Bronchial epithelial cell (primary cell): Measurements from ENCODE around the gene RAPGEF2. TPM values are rescaled to one million over a fixed set of nuclear protein-coding genes. Genes with fewer than 3 reads are reported as not detected.
A peak's percentile ranks its signal among the peaks of the same experiment; 100 is the strongest.

Experiments used
- DNase-seq: peaks from one replicate; pipeline ENCODE4 v3.0.0-alpha.2; 2010; ENCODE audit warnings: low read depth
- FAIRE-seq: peaks from 2 replicates; lab custom pipeline; 2011; peaks lifted over from hg19 to GRCh38; lab: Jason Lieb, UNC
- H3K27me3 ChIP-seq: 2 replicates; pipeline ENCODE4 v1.5.1; 2011; ENCODE audit warnings: low read length; ENCODE audit not compliant: control insufficient read depth, insufficient read depth
- H3K36me3 ChIP-seq: 2 replicates; pipeline ENCODE4 v1.5.1; 2011; ENCODE audit warnings: low read length; ENCODE audit not compliant: control insufficient read depth, insufficient read depth
- H3K4me3 ChIP-seq: 2 replicates; pipeline ENCODE4 v1.5.1; 2011; ENCODE audit warnings: mild to moderate bottlenecking, low read depth, low read length, control low read depth
- CTCF ChIP-seq: IDR thresholded peaks from 2 replicates; pipeline ENCODE4 v1.5.1; 2011; ENCODE audit warnings: mild to moderate bottlenecking, moderate library complexity, low read length, control low read depth, inconsistent platforms; ENCODE audit not compliant: insufficient read depth, severe bottlenecking
- total RNA-seq: library from RNA; depleted of rRNA; stranded (reverse); fragments of >200 nt; gene quantifications from 2 replicates; pipeline ENCODE4 v1.2.1, GENCODE V29; 2014

The RAPGEF2 gene
- total RNA-seq, 1 donor from 2014 or later: 37.6 TPM

DNA sequence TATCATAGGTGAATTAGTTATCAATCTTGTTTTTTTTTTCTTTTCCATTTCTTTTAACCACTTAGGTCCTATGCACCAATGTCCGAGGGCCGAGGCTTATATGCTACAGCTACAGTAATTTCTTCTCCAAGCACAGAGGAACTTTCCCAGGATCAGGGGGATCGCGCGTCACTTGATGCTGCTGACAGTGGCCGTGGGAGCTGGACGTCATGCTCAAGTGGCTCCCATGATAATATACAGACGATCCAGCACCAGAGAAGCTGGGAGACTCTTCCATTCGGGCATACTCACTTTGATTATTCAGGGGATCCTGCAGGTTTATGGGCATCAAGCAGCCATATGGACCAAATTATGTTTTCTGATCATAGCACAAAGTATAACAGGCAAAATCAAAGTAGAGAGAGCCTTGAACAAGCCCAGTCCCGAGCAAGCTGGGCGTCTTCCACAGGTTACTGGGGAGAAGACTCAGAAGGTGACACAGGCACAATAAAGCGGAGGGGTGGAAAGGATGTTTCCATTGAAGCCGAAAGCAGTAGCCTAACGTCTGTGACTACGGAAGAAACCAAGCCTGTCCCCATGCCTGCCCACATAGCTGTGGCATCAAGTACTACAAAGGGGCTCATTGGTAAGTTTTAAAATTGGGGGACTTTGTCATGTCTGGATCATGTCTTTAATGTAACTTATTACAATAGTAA is 250.7 kb downstream of the RAPGEF2 start:
- H3K4me3 ChIP-seq: no peak overlapping the region
- DNase-seq (no peak), FAIRE-seq (peak; percentile 28)
- H3K27me3 ChIP-seq: no peaks in the 10 kb centered on the region
- H3K36me3 ChIP-seq: peaks cover 7% of the 10 kb centered on the region
- TF ChIP-seq CTCF: no peak

- no peak for TF ChIP-seq CTCF
- no peak for DNase-seq
- H3K36me3 ChIP-seq: peaks cover 7% of the 10 kb centered on the region
- no peak overlapping the region for H3K4me3 ChIP-seq
- H3K27me3 ChIP-seq: no peaks in the 10 kb centered on the region
- no peak for FAIRE-seq
These were observed 252.6 kb downstream of the RAPGEF2 start for GRCh38 chr4:159355466-159355865.

- Histone ChIP-seq H3K36me3 (peaks cover 7% of the 10 kb centered on the region), H3K27me3 (no peaks in the 10 kb centered on the region), H3K4me3 (no peak overlapping the region)
- FAIRE-seq (no peak), DNase-seq (no peak)
- TF ChIP-seq CTCF: no peak
These were observed 254.5 kb downstream of the RAPGEF2 start for GRCh38 chr4:159357350-159357749.

GRCh38 chr4:159358226-159358625 is 255.3 kb downstream of the RAPGEF2 start:
- FAIRE-seq (peak; percentile 83), DNase-seq (peak; percentile 66)
- Histone ChIP-seq H3K36me3 (peaks cover 5% of the 10 kb centered on the region), H3K4me3 (no peak overlapping the region), H3K27me3 (no peaks in the 10 kb centered on the region)
- no peak for TF ChIP-seq CTCF

DNA sequence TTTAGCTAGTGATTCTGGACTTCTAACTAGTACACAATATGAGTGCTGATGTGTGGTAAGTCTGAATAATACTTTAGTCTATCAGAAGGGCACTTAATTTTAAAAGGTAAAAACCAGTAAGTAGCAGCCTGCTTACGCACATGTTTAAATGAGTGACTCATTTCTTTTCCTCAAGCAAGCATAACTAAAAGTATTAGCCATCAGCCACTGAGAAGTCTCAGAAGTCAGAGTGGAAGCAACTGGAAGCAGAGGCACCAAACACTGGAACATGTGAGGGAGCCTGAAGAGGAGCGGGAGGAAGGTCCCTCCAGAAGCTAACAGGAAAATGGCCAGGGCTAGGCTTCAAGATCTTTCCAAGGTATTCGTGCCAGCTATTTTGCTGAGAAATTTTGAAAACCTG is 257.7 kb downstream of the RAPGEF2 start:
- no peaks in the 10 kb centered on the region for H3K27me3 ChIP-seq
- peak; percentile 85 for DNase-seq
- TF ChIP-seq CTCF: no peak
- peaks cover 2% of the 10 kb centered on the region for H3K36me3 ChIP-seq
- no peak overlapping the region for H3K4me3 ChIP-seq
- no peak for FAIRE-seq

- FAIRE-seq (no peak), DNase-seq (no peak)
- Histone ChIP-seq H3K4me3 (no peak overlapping the region), H3K27me3 (no peaks in the 10 kb centered on the region), H3K36me3 (no peaks in the 10 kb centered on the region)
- TF ChIP-seq CTCF: no peak
These were observed 260.5 kb downstream of the RAPGEF2 start for GRCh38 chr4:159363361-159363760.
